PC-3 (cell line): ENCODE results near the gene HAND1. TPM values are rescaled to one million over a fixed set of nuclear protein-coding genes. Genes with fewer than 3 reads are reported as not detected.

Source experiments
- ATAC-seq: fragments of 200-7000 bp; cut with Tn5 transposase; 2 replicates; pipeline ENCODE4 v1.9.1; 2020; ENCODE audit warnings: mild to moderate bottlenecking, moderate library complexity
- BruUV-seq: library from RNA; stranded (reverse); fragments of 400-500 nt; replicated peaks from 2 replicates; lab custom pipeline; 2021; lab: Mats Ljungman, UMichigan
- CTCF ChIA-PET: fragments of 300-600 bp; sonication (Branson Sonifier 250); formaldehyde crosslinking; loops from one replicate; lab custom pipeline; 2022; ENCODE audit warnings: antibody characterized with exemption; lab: Charles Lee
- POLR2A ChIA-PET: fragments of 300-600 bp; sonication (Branson Sonifier 250); formaldehyde crosslinking; loops from one replicate; lab custom pipeline; 2022; ENCODE audit warnings: antibody characterized with exemption; ENCODE audit not compliant: unreplicated experiment; lab: Charles Lee
- DNase-seq: peaks from one replicate; pipeline ENCODE4 v3.0.0-alpha.2; 2015
- H2AFZ ChIP-seq: fragments of 300-600 bp; sonication (generic); 2 replicates; pipeline ENCODE4 v1.6.0; 2016; ENCODE audit warnings: antibody characterized with exemption, low read length
- H3F3A ChIP-seq: fragments of 300-600 bp; sonication (generic); one replicate; pipeline ENCODE4 v1.6.0; 2017; ENCODE audit warnings: antibody characterized with exemption, low read length, control low read depth, mild to moderate bottlenecking; ENCODE audit not compliant: unreplicated experiment
- H3K27ac ChIP-seq: fragments of 300-600 bp; sonication (generic); 2 replicates; pipeline ENCODE4 v1.5.1; 2016; ENCODE audit warnings: mild to moderate bottlenecking, low read length
- H3K27me3 ChIP-seq: fragments of 300-600 bp; sonication (generic); 2 replicates; pipeline ENCODE4 v1.6.1; 2016; ENCODE audit warnings: low read length, mixed read lengths
- H3K36me3 ChIP-seq: fragments of 300-600 bp; sonication (generic); 2 replicates; pipeline ENCODE4 v1.6.1; 2016; ENCODE audit warnings: low read depth, mixed run types, low read length, mixed read lengths
- H3K4me1 ChIP-seq: fragments of 300-600 bp; sonication (generic); 2 replicates; pipeline ENCODE4 v1.5.1; 2016; ENCODE audit warnings: low read length; ENCODE audit not compliant: insufficient read depth
- H3K4me2 ChIP-seq: fragments of 300-600 bp; sonication (generic); 2 replicates; pipeline ENCODE4 v1.6.0; 2016; ENCODE audit warnings: low read length
- H3K4me3 ChIP-seq: fragments of 300-600 bp; sonication (generic); 2 replicates; pipeline ENCODE4 v1.5.1; 2016; ENCODE audit warnings: mild to moderate bottlenecking, low read length, mixed read lengths
- H3K79me2 ChIP-seq: fragments of 300-600 bp; sonication (generic); 2 replicates; pipeline ENCODE4 v1.6.1; 2017; ENCODE audit warnings: low read length, mixed read lengths
- H3K9ac ChIP-seq: fragments of 300-600 bp; sonication (generic); 2 replicates; pipeline ENCODE4 v1.6.0; 2016; ENCODE audit warnings: mild to moderate bottlenecking, low read length
- H3K9me2 ChIP-seq: fragments of 300-600 bp; sonication (generic); replicated peaks from 2 replicates; pipeline ENCODE4 v1.6.1; 2016; ENCODE audit warnings: mixed run types, low read length, mixed read lengths
- H3K9me3 ChIP-seq: fragments of 300-600 bp; sonication (generic); 2 replicates; pipeline ENCODE4 v1.6.1; 2016; ENCODE audit warnings: low read length, mixed read lengths
- H4K20me1 ChIP-seq: fragments of 300-600 bp; sonication (generic); 2 replicates; pipeline ENCODE4 v1.6.1; 2016; ENCODE audit warnings: low read length, mixed read lengths
- CTCF ChIP-seq: fragments of 300-600 bp; sonication (generic); conservative IDR thresholded peaks from 2 replicates; pipeline ENCODE4 v1.5.1; 2017; ENCODE audit warnings: antibody characterized with exemption, low read depth, mild to moderate bottlenecking, low read length
- EZH2phosphoT487 ChIP-seq: fragments of 300-600 bp; sonication (generic); IDR thresholded peaks from 2 replicates; pipeline ENCODE4 v1.6.1; 2018; ENCODE audit warnings: mild to moderate bottlenecking, antibody characterized with exemption, low read length, borderline replicate concordance
- intact Hi-C: fragments of 100-400 bp; cut with micrococcal nuclease; formaldehyde crosslinking; loops from 2 replicates; pipeline ENCODE4 v1.9.0; 2023
- total RNA-seq: library from RNA; depleted of rRNA; stranded (reverse); fragments of >200 nt; gene quantifications from 2 replicates; pipeline ENCODE4 v1.2.3, GENCODE V29; 2014; rRNA removed

Gene HAND1
- total RNA-seq, 1 experiment from 2014 or later: not detected

DNA sequence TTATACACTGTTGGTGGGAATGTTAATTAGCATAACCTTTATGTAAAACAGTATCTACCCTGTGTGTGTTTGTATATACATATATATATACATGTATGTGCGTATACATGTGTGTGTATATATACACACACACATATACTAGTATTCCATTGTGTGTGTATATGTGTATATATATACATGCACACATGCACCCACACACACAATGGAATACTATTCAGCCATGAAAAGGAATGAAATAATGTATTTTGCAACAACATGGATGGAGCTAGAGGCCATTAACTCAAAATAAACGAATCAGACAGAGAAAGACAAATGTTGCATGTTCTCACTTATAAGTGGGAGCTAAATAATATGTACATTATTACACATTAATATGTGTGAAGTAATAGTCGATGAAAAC lies 49.8 kb downstream of the HAND1 start:
- BruUV-seq: no TSS peak
- DNase-seq: no peak
- Histone ChIP-seq H3K4me2 (no peak overlapping the region), H4K20me1 (no peaks in the 10 kb centered on the region), H2AFZ (no peak overlapping the region), H3K79me2 (no peaks in the 10 kb centered on the region), H3K4me3 (no peak overlapping the region), H3K27me3 (no peaks in the 10 kb centered on the region), H3F3A (no peaks in the 10 kb centered on the region), H3K36me3 (no peaks in the 10 kb centered on the region), H3K9ac (no peak overlapping the region), H3K27ac (no peak overlapping the region), H3K4me1 (no peaks in the 10 kb centered on the region), H3K9me2 (no peaks in the 10 kb centered on the region), H3K9me3 (no peaks in the 10 kb centered on the region)
- TF ChIP-seq CTCF: no peak
- TF ChIP-seq EZH2phosphoT487: no peak
- CTCF ChIA-PET: no interaction called here
- intact Hi-C loops: no loop called here
- ATAC-seq: no peak
- POLR2A ChIA-PET: no interaction called here

Other genes with a start within 250 kb of the HAND1 start
- 17.2 and 36.0 TPM in 2 replicates for gene SAP30L, start 32.2 kb downstream of the HAND1 start, total RNA-seq